Suprapubic skin (tissue), 3 donors: ENCODE results near the gene THSD7A.

Experiments used
- POLR2AphosphoS5 ChIP-seq, 3 donors: sonication (generic); formaldehyde crosslinking; IDR thresholded peaks; one replicate each; pipeline ENCODE4 v1.6.1; 2017; ENCODE audit warnings: antibody characterized with exemption in 3 of 3
- TF ChIP-seq, protein P1 (sequence below), 2 donors: fragments of 200-600 bp in 1 of 2; fragments of 450-650 bp in 1 of 2; sonication (generic) in 1 of 2; IDR thresholded peaks; one replicate each; pipeline ENCODE4 v1.5.1; 2016 to 2019; ENCODE audit warnings: antibody characterized with exemption in 2 of 2, mild to moderate bottlenecking in 1 of 2, moderate library complexity in 1 of 2

DNA sequence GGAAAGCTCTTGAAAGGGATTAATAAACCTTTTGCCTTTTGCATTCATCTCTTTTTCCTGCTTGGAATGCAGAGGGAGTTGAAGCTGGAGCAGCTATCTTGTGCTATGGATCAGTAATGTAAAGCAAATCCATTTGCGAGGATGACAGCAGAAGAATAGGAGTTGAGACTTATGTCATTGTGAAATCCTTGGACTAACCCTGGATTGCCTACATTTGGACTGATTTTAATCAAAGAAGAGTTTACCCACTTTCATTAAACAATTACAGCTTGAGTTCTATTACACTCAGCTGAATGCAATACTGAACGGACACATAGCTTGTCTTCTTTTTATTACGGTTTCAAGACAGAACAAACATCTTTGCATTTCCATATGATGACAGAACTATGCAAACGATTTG is 496.1 kb downstream of the THSD7A start:
- TF ChIP-seq, protein P1, sequence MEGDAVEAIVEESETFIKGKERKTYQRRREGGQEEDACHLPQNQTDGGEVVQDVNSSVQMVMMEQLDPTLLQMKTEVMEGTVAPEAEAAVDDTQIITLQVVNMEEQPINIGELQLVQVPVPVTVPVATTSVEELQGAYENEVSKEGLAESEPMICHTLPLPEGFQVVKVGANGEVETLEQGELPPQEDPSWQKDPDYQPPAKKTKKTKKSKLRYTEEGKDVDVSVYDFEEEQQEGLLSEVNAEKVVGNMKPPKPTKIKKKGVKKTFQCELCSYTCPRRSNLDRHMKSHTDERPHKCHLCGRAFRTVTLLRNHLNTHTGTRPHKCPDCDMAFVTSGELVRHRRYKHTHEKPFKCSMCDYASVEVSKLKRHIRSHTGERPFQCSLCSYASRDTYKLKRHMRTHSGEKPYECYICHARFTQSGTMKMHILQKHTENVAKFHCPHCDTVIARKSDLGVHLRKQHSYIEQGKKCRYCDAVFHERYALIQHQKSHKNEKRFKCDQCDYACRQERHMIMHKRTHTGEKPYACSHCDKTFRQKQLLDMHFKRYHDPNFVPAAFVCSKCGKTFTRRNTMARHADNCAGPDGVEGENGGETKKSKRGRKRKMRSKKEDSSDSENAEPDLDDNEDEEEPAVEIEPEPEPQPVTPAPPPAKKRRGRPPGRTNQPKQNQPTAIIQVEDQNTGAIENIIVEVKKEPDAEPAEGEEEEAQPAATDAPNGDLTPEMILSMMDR (IDR thresholded peaks at IDR 0.05), result no peak
- TF ChIP-seq POLR2AphosphoS5 (IDR thresholded peaks at IDR 0.05), result no peak
